Stimulated activated CD4-positive, alpha-beta T cell treated with anti-CD3 and anti-CD28 coated beads, TNF-alpha, amount 100 ng/mL, for 4 hours (primary cell): Measurements from ENCODE around the gene THPO.
A peak's percentile ranks its signal among the peaks of the same experiment; 100 is the strongest.

ENCODE experiments used
- DNase-seq, 3 experiments: peaks; one replicate each; pipeline ENCODE4 v3.0.0-alpha.2; 2020; ENCODE audit warnings: low read depth in 3 of 3

The THPO gene

GRCh38 chr3:184377882-184378445, at the start of gene THPO:
TSS of gene THPO (minus strand) at chr3:184378207. CDS start at chr3:184376259, 1,948 bp downstream.
- DNase-seq = no peak

DNA sequence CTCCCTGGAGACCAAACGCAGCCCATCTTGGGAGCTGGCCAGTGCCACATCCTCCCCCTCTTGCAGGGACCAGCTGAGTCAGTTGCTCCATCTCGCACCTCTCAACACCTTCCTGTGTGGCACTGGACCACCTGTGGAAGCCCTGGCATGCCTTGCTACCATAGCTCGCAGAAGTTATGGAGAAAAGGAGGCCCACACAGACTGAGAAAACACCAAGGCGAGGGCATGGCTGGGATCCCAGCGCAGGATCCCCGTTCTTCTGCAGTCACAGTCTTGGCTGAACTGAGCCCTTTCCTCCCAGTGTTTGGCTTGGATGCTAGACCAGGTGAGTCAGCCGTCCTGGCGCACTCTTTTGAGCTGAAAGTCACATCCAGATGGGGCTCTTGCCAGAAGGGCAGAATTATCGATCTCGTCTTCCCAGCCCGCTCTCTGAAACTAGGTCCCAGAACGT, 48.7 kb upstream of the THPO start:
- DNase-seq = no peak

GRCh38 chr3:184423561-184423960, 45.6 kb upstream of the THPO start:
- no peak for DNase-seq

GRCh38 chr3:184419171-184419570, 41.2 kb upstream of the THPO start:
- DNase-seq = no peak

DNA sequence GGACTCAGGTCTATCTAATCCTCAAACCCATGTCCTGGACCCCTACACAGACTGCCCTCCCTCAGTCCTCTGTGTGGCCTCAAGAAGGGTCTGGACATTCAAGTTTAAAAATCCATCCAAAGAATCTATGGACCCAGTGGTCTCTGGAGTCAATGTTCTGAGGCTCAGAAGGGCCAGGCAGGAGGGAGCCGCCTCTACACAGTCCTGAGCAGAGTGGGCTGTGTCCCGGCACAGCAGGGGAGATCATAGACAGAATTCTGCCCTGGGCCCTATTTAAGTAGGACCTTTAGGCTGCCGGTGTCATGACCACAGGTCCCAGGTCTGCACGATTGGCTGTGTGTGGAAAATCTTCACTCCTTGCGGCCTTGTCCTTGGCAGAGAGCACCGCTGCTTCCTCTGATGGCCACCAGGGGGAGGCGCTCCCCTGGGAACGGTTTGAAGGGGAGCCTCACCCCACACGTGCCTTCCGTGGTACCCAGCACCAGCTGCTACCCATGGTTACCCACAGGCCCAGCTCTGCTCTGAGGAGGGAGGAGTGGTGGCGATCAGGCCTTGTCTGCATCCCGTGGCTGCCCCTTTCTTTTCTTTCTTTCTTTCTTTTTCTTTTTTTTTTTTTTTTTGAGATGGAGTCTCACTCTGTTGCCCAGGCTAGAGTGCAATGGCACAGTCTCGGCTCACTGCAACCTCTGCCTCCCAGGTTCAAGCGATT, 39.8 kb upstream of the THPO start:
- DNase-seq = peak; percentile 40 to 48 (median 46)

- no peak for DNase-seq
These were observed 37.1 kb upstream of the THPO start for GRCh38 chr3:184415203-184415490.

GRCh38 chr3:184414418-184415202, 36.6 kb upstream of the THPO start:
- no peak for DNase-seq

GRCh38 chr3:184409946-184410500, 32.0 kb upstream of the THPO start:
- DNase-seq = no peak

- no peak for DNase-seq
These were observed 31.4 kb upstream of the THPO start for GRCh38 chr3:184409331-184409926.

GRCh38 chr3:184405075-184406030, 27.3 kb upstream of the THPO start:
- no peak for DNase-seq

DNA sequence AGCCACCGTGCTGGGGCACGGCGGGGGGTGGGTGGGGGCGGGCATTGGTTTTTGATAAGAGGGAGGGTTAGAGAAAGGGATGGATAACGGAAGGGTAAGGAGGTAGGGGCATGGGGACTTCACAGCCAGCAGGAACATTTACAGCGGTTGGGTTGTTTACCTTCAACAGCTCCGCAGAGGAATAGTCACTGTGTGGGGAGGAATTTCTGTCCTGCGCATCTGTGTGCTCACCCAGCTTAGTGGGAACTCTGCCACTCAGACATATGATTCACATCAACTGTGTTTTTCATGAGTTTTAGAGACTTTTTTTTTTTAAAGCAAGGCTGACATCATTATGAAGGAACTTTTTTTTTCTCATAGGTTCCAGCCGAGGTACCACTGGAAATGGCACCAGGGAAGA, 21.4 kb upstream of the THPO start:
- no peak for DNase-seq

DNA sequence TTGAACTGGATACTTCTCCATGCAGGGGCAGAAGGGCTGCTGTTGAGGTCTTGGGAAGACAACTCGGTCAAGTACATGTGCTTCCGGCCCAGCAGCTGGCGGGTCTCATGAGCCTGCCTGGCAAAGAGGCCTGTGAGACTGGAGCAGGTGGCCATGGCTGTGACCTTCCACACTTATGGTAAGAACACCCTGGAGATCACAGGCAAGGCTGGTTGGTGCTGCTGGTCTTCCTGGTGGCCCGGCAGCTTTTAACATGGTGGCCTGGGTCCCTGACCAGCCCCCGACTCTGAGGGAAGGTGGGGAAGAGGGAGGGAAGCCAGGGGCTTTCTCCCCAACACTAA, 17.3 kb upstream of the THPO start:
- no peak for DNase-seq

- no peak for DNase-seq
These were observed 13.3 kb upstream of the THPO start for GRCh38 chr3:184391266-184391665.

DNA sequence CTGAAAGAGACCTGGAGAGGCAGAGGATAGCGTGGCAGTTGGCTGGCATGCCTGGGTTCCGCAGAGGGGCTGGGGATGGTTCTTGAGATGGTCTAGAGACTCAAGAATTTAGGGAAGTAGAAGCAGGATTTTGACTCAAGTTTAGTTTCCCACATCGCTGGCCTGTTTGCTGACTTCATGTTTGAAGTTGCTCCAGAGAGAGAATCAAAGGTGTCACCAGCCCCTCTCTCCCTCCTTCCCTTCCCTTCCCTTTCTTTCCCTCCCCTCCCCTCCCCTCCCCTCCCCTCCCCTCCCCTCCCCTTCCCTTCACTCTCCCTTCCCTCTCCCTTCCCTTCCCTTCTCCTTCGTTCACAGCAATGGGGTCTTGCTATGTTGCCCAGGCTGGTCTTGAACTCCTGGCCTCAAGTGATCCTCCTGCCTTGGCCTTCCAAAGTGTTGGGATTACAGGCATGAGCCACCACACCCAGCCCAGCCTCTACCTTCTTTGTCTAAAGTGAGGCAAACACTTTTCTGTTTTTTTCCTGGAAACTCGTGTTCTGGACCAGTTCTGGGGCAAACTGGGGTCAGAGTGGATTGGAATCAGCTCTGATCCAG, 12.0 kb upstream of the THPO start:
- DNase-seq = no peak

GRCh38 chr3:184389384-184389783, 11.4 kb upstream of the THPO start:
- no peak for DNase-seq

DNA sequence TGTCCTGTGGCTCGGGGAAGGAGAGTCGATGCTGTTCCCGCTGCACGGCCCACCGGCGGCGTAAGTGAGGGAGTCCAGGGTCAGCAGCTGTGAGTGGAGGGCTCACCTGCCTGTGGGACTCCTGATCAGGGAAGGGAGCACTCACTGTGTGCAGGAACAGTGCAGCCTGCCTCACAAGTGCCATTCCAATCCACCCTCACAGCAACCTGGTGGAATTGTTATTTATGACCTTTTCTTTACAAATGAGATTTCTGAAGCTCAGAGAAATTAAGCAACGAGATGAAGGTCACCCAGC, 10.9 kb upstream of the THPO start:
- DNase-seq = no peak

GRCh38 chr3:184388164-184388935, 10.3 kb upstream of the THPO start:
- DNase-seq = no peak

- no peak for DNase-seq
These were observed 9.2 kb upstream of the THPO start for GRCh38 chr3:184387174-184387714.

- no peak for DNase-seq
These were observed 8.2 kb upstream of the THPO start for GRCh38 chr3:184386047-184386806.
